B cell (primary cell): ENCODE measurements around the gene MGMT. TPM values are rescaled to one million over a fixed set of nuclear protein-coding genes. Genes with fewer than 3 reads are reported as not detected.

Experiments
- ATAC-seq: fragments of 200-7000 bp; cut with Tn5 transposase; one replicate; pipeline ENCODE4 v1.10.0; 2021; ENCODE audit warnings: low read depth, mild to moderate bottlenecking, moderate number of reproducible peaks, moderate library complexity
- CTCF ChIA-PET: fragments of 350-600 bp; sonication (Branson Sonifier 250); formaldehyde crosslinking; loops from one replicate; lab custom pipeline; 2021; ENCODE audit warnings: antibody characterized with exemption, inconsistent platforms; lab: Charles Lee
- POLR2A ChIA-PET: fragments of 350-600 bp; sonication (Branson Sonifier 250); formaldehyde crosslinking; loops from one replicate; lab custom pipeline; 2021; ENCODE audit warnings: antibody characterized with exemption; lab: Charles Lee
- DNase-seq: peaks from one replicate; pipeline ENCODE4 v3.0.0; 2013
- H2AFZ ChIP-seq: 2 replicates; pipeline ENCODE4 v1.6.1; 2012; ENCODE audit warnings: mild to moderate bottlenecking, low read depth, low read length; ENCODE audit not compliant: insufficient read depth, poor library complexity, severe bottlenecking
- H3K27ac ChIP-seq, 2 donors: 1 replicate in 1 of 2; 2 replicates in 1 of 2; pipeline ENCODE4 v1.5.1; 2012 to 2013; ENCODE audit warnings: low read length in 2 of 2, mild to moderate bottlenecking in 2 of 2, moderate library complexity in 1 of 2
- H3K27me3 ChIP-seq, 4 experiments: fragments of 200-600 bp in 1 of 4; sonication (generic) in 1 of 4; replicated peaks in 1 of 4; 1 replicate in 2 of 4; 2 replicates in 2 of 4; pipeline versions ENCODE4 v1.6.1 to v1.7.0; 2013 to 2016; ENCODE audit warnings: low read length in 3 of 4, mild to moderate bottlenecking in 2 of 4, mixed read lengths in 1 of 4, moderate library complexity in 1 of 4; ENCODE audit not compliant: insufficient read depth in 4 of 4, control insufficient read depth in 3 of 4; ENCODE audit errors: control extremely low read depth in 1 of 4
- H3K36me3 ChIP-seq, 2 experiments: replicated peaks in 1 of 2; 1 replicate in 1 of 2; 2 replicates in 1 of 2; pipeline versions ENCODE4 v1.6.1 to v1.7.1; 2013; ENCODE audit warnings: low read length in 1 of 2; ENCODE audit not compliant: insufficient read depth in 2 of 2, control insufficient read depth in 1 of 2; ENCODE audit errors: control extremely low read depth in 1 of 2, extremely low read depth in 1 of 2
- H3K4me1 ChIP-seq, 2 donors: fragments of 200-600 bp in 1 of 2; sonication (generic) in 1 of 2; 1 replicate in 1 of 2; 2 replicates in 1 of 2; pipeline versions ENCODE4 v1.5.1 to v1.6.1; 2013 to 2017; ENCODE audit warnings: low read length in 2 of 2; ENCODE audit not compliant: control insufficient read depth in 2 of 2, insufficient read depth in 2 of 2
- H3K4me2 ChIP-seq: replicated peaks from 2 replicates; pipeline ENCODE3; 2012; ENCODE audit warnings: mild to moderate bottlenecking, low read depth, low read length; ENCODE audit not compliant: poor library complexity, severe bottlenecking
- H3K4me3 ChIP-seq, 5 experiments: fragments of 200-600 bp in 1 of 5; sonication (generic) in 1 of 5; 1 replicate in 3 of 5; 2 replicates in 2 of 5; pipeline versions ENCODE4 v1.5.1 to v1.7.0; 2011 to 2016; ENCODE audit warnings: low read length in 4 of 5, mild to moderate bottlenecking in 4 of 5, low read depth in 2 of 5, control low read depth in 1 of 5, moderate library complexity in 1 of 5; ENCODE audit not compliant: insufficient read depth in 1 of 5; ENCODE audit errors: control extremely low read depth in 1 of 5, extremely low read depth in 1 of 5
- H3K79me2 ChIP-seq: fragments of 200-600 bp; sonication (generic); one replicate; pipeline ENCODE4 v1.6.0; 2016; ENCODE audit warnings: low read length; ENCODE audit not compliant: control insufficient read depth, insufficient read depth
- H3K9ac ChIP-seq: fragments of 200-600 bp; sonication (generic); 2 replicates; pipeline ENCODE4 v1.6.1; 2017; ENCODE audit warnings: mild to moderate bottlenecking, low read length, moderate library complexity
- H3K9me3 ChIP-seq, 3 donors: one replicate each; pipeline versions ENCODE4 v1.6.1 to v1.7.1; 2013; ENCODE audit warnings: low read length in 2 of 3; ENCODE audit not compliant: control insufficient read depth in 2 of 3, insufficient read depth in 1 of 3; ENCODE audit errors: control extremely low read depth in 1 of 3
- H4K20me1 ChIP-seq: 2 replicates; pipeline ENCODE4 v1.6.0; 2012; ENCODE audit warnings: mild to moderate bottlenecking, low read length; ENCODE audit not compliant: insufficient read depth, control insufficient read depth, poor library complexity, severe bottlenecking
- H3K27ac Mint-ChIP-seq: one replicate; pipeline ENCODE4 v1.8.0; 2021; ENCODE audit warnings: mixed read lengths
- H3K27me3 Mint-ChIP-seq: one replicate; pipeline ENCODE4 v1.8.0; 2021; ENCODE audit warnings: mixed read lengths
- H3K4me1 Mint-ChIP-seq: one replicate; pipeline ENCODE4 v1.8.0; 2021; ENCODE audit warnings: mixed read lengths
- H3K4me3 Mint-ChIP-seq: one replicate; pipeline ENCODE4 v1.8.0; 2021; ENCODE audit warnings: mixed read lengths
- H3K9me3 Mint-ChIP-seq: one replicate; pipeline ENCODE4 v1.8.0; 2022; ENCODE audit warnings: mixed read lengths; ENCODE audit not compliant: insufficient read depth
- CTCF ChIP-seq: fragments of 200-600 bp; IDR thresholded peaks from one replicate; pipeline ENCODE4 v1.8.0; 2022; ENCODE audit warnings: antibody characterized with exemption, mild to moderate bottlenecking
- EZH2 ChIP-seq: IDR thresholded peaks from 2 replicates; pipeline ENCODE4 v1.6.1; 2012; ENCODE audit warnings: borderline replicate concordance, low read depth, mild to moderate bottlenecking, moderate library complexity, low read length; ENCODE audit not compliant: insufficient read depth, poor library complexity, severe bottlenecking
- WGBS: methylation state at CpG from one replicate; pipeline ENCODE4 v1.1.5; 2013; ENCODE audit warnings: missing lambda C conversion rate; ENCODE audit not compliant: insufficient coverage; 5-methylcytosine and 5-hydroxymethylcytosine counted together
- intact Hi-C: fragments of 100-400 bp; cut with micrococcal nuclease; formaldehyde crosslinking; loops from one replicate; pipeline ENCODE4 v1.10.0; 2022
- polyA plus RNA-seq: library from polyadenylated mRNA; depleted of rRNA; stranded (reverse); fragments of >200 nt; gene quantifications from 2 replicates; pipeline ENCODE4 v1.2.3, GENCODE V29; 2012
- total RNA-seq, 2 donors: library from RNA; stranded (reverse); fragments of 120-200 nt in 1 of 2; gene quantifications; 1 replicate in 1 of 2; 2 replicates in 1 of 2; pipeline versions ENCODE4 v1.2.3 to v1.2.4, GENCODE V29; 2013 to 2022

MGMT gene
- total and polyA plus RNA-seq, 2 donors (not counting 1 experiment from before 2014, with no cell fraction given): 16.6 to 87.7 TPM

- DNase-seq: no peak
- no peak for ATAC-seq
- no peaks in the 10 kb centered on the region for H3K4me1 ChIP-seq
- H3K27ac Mint-ChIP-seq: no peak overlapping the region
- peaks cover 7 to 62% (median 21%) of the 10 kb centered on the region in 3 donors for H3K9me3 ChIP-seq
- H4K20me1 ChIP-seq: no peaks in the 10 kb centered on the region
- H3K27me3 ChIP-seq: no peaks in the 10 kb centered on the region
- H3K4me3 ChIP-seq: no peak overlapping the region
- no peaks in the 10 kb centered on the region for H3K4me1 Mint-ChIP-seq
- no peak overlapping the region for H3K4me2 ChIP-seq
- H3K27ac ChIP-seq: no peak overlapping the region
- TF ChIP-seq EZH2 (no peak), CTCF (no peak)
- H3K79me2 ChIP-seq: peaks cover 3% of the 10 kb centered on the region
- WGBS: 100% methylated on average over 6 of the region's 9 CpGs
- H3K27me3 Mint-ChIP-seq: no peaks in the 10 kb centered on the region
- H3K9ac ChIP-seq: no peak overlapping the region
- ChIA-PET CTCF (no interaction called here), POLR2A (no interaction called here)
- intact Hi-C loops: no loop called here
- no peak overlapping the region for H3K4me3 Mint-ChIP-seq
- H3K9me3 Mint-ChIP-seq: peaks cover 18% of the 10 kb centered on the region
- peaks cover 0 to 4% of the 10 kb centered on the region in 2 experiments for H3K36me3 ChIP-seq
- no peak overlapping the region for H2AFZ ChIP-seq
Observed at GRCh38 chr10:129589546-129589945, 122.5 kb downstream of the MGMT start.

- CTCF ChIA-PET: no interaction called here
- no peak overlapping the region for H3K4me2 ChIP-seq
- no peaks in the 10 kb centered on the region for H3K27me3 ChIP-seq
- TF ChIP-seq CTCF (no peak), EZH2 (no peak)
- POLR2A ChIA-PET: interaction anchor here (0.6 kb wide), 1 partner anchor 127 kb away, joined by 3 read pairs; no protein-coding TSS in a partner anchor
- Mint-ChIP-seq H3K27me3 (no peaks in the 10 kb centered on the region), H3K27ac (no peak overlapping the region), H3K4me1 (no peaks in the 10 kb centered on the region), H3K9me3 (no peaks in the 10 kb centered on the region), H3K4me3 (no peak overlapping the region)
- H4K20me1 ChIP-seq: no peaks in the 10 kb centered on the region
- peaks cover 0 to 49% (median 0%) of the 10 kb centered on the region in 3 donors for H3K9me3 ChIP-seq
- H3K27ac ChIP-seq: no peak overlapping the region
- H3K9ac ChIP-seq: no peak overlapping the region
- no peak for DNase-seq
- no peaks in the 10 kb centered on the region for H3K4me1 ChIP-seq
- peaks cover 2 to 3% of the 10 kb centered on the region in 2 experiments for H3K36me3 ChIP-seq
- H2AFZ ChIP-seq: no peak overlapping the region
- ATAC-seq: no peak
- intact Hi-C loops: no loop called here
- no peaks in the 10 kb centered on the region for H3K79me2 ChIP-seq
- no peak overlapping the region for H3K4me3 ChIP-seq
- 81% methylated on average over 3 of the region's 3 CpGs for WGBS
Observed at GRCh38 chr10:129593953-129594352, 126.9 kb downstream of the MGMT start.
